HFF-Myc (cell line): ENCODE results near the gene LGALSL.

ENCODE experiments used
- DNase-seq: peaks from one replicate; pipeline ENCODE4 v3.0.0-alpha.2; 2011; ENCODE audit warnings: low read depth; ENCODE audit errors: extremely low read depth
- H3K4me3 ChIP-seq: replicated peaks from 2 replicates; pipeline ENCODE4 v1.5.1; 2011; ENCODE audit warnings: low read depth, mild to moderate bottlenecking, control low read depth, low read length
- TF ChIP-seq, protein P1 (sequence below): IDR thresholded peaks from 2 replicates; pipeline ENCODE4 v1.5.1; 2012; ENCODE audit warnings: mild to moderate bottlenecking, low read depth, low read length, control low read depth; ENCODE audit errors: missing control alignments

The LGALSL gene

DNA sequence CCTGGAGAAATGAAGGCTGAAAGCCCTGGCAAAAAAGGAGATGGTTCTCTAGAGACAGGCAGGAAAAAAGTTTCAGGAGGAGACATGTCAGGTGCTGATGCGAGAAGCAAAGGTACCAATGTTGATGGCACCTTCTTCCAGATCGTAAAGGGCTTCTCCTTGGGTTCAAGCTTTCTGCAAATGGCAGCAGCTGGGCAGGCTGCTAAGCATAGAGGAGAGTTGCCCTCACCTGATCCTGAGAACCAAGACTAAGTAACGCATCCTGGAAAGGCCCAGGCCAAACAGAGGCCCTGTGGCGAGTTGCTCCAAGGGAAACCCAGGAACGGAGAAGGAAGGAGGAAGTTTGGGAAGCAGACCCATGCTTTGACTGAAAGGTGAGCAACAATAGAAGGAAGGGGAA lies 46.6 kb downstream of the LGALSL start:
- no peak for DNase-seq
- TF ChIP-seq, protein P1, sequence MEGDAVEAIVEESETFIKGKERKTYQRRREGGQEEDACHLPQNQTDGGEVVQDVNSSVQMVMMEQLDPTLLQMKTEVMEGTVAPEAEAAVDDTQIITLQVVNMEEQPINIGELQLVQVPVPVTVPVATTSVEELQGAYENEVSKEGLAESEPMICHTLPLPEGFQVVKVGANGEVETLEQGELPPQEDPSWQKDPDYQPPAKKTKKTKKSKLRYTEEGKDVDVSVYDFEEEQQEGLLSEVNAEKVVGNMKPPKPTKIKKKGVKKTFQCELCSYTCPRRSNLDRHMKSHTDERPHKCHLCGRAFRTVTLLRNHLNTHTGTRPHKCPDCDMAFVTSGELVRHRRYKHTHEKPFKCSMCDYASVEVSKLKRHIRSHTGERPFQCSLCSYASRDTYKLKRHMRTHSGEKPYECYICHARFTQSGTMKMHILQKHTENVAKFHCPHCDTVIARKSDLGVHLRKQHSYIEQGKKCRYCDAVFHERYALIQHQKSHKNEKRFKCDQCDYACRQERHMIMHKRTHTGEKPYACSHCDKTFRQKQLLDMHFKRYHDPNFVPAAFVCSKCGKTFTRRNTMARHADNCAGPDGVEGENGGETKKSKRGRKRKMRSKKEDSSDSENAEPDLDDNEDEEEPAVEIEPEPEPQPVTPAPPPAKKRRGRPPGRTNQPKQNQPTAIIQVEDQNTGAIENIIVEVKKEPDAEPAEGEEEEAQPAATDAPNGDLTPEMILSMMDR, result no peak
- H3K4me3 ChIP-seq, result no peak overlapping the region

DNA sequence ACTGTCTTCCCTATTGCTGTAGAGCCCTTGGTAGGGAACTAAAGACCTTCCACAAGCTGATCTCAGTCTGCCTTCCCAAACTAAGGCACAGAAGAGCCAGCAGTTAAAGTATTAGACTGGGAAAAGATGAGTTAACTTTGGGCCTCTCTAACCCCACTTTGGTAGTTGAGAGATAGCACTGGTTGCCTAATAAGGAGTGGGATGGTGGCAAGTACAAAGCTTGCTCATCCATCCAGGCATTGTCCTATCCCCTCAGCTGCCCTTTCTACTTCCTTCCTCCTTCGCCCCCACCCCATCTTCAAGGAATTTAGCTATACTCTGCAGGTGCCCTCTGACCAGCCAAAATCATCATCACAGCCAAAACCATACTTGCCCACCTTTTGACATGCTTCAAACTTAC lies 48.0 kb downstream of the LGALSL start:
- TF ChIP-seq, protein P1, result no peak
- no peak overlapping the region for H3K4me3 ChIP-seq
- DNase-seq, result no peak

DNA sequence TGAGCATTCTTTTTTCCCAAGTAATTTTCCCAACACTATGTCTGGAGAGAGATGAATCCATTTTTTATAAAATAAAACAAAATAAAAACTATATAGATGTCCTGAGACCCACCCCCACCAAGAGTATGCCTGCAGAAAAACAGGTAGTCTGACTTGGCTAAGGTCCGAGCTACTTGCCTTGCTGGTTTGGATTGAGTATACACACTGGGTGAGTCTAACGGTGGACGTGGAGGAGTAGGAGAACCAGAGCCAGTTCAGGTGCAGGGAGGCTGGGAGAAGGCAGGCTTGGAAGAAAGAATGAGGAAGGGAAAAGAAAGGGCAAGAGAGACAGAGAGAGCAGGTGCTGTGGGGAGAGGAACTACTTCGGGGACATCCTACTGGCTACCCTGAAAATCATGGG lies 48.9 kb downstream of the LGALSL start:
- TF ChIP-seq, protein P1, result no peak
- no peak for DNase-seq

DNA sequence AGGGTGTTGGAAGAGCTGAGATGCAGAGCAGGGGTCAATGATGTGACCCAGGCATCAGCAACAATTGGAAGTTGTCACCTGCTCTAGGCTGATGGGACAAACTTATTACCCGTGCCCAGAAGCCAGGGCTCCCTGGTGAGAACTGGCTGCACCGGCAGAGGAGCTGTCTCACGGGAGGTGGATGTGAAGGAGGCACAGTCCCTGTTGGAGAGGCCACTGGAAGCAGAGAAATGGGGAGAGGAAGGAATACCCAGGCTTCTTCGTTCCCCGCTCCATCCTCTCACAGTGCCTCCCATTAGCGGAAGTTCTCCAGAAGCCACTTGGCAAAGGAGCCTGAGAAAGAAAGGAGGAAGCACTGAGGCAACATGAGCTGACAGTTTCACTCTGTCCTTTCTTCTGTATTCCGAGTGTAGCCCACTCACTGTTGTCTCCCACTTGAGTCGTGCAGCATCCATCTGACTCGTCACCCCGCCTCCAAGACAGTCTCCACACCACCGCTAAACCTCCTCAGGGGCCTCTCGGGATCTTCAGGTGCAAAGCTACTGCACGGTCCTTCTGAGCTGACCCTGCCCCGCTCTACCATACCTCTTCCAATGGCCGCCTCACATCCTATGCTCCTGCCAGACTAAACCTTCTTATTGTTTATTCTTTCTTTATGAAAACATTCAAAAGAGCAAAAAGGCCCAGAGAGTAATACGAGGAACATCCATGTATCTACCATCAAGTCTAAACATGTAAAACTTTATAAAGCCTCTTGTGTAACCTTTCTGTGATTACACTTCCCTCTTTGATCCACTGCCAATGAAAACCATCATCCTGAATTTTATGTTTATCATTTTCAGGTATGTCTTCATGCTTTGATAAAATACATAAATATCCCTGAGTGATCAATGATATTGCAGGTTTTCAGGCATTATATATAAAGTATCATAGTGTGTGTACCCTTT lies 51.1 kb downstream of the LGALSL start:
- H3K4me3 ChIP-seq, result no peak overlapping the region
- TF ChIP-seq, protein P1, result no peak
- DNase-seq, result no peak

More for the DNA sequence above, 48.9 kb downstream of the LGALSL start:
- no peak overlapping the region for H3K4me3 ChIP-seq

DNA sequence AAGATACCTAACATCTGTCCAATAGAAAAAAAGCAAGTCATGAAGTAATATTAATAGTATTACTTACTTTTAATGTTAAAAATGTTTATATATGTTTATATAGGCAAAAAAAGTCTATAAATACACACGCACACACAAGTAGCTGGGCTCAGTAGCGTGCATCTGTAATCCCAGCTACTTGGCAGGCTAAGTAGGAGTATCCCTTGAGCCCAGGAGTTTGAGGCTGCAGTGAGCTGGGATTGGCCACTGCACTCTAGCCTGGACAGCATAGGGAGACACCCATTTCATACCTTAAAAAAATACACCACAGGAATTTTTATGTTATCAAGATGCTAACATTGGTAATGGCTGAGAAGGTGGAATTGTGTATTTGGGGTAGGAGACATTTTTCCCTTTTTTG lies 52.7 kb downstream of the LGALSL start:
- H3K4me3 ChIP-seq, result no peak overlapping the region
- no peak for DNase-seq
- TF ChIP-seq, protein P1, result no peak
